HPDE6-E6E7 (cell line): ENCODE results near the gene PRRC2B.
"Not testable (repeated sequence)": the region's sequence is repeated elsewhere in the genome, so short reads cannot be mapped to it uniquely, and the experiment has no call there.

ENCODE experiments used
- DNase-seq: peaks from one replicate; pipeline ENCODE4 v3.0.0; 2011; ENCODE audit warnings: missing footprints; ENCODE audit errors: extremely low spot score

The PRRC2B gene

GRCh38 chr9:131434673-131435072 is 40.8 kb downstream of the PRRC2B start:
- no peak for DNase-seq

- no peak for DNase-seq
Observed at GRCh38 chr9:131436376-131436775, 42.5 kb downstream of the PRRC2B start.

- DNase-seq = no peak
Observed at GRCh38 chr9:131436865-131437271, 43.0 kb downstream of the PRRC2B start.

GRCh38 chr9:131438190-131438589 is 44.3 kb downstream of the PRRC2B start:
- DNase-seq = no peak

GRCh38 chr9:131439224-131439623 is 45.3 kb downstream of the PRRC2B start:
- no peak for DNase-seq

- DNase-seq = no peak
Observed at GRCh38 chr9:131441441-131441840, 47.6 kb downstream of the PRRC2B start.

GRCh38 chr9:131442351-131442750 is 48.5 kb downstream of the PRRC2B start:
- no peak for DNase-seq

- DNase-seq = no peak
Observed at GRCh38 chr9:131443648-131444047, 49.8 kb downstream of the PRRC2B start.

GRCh38 chr9:131446276-131446675 is 52.4 kb downstream of the PRRC2B start:
- DNase-seq = no peak

GRCh38 chr9:131447148-131447547 is 53.3 kb downstream of the PRRC2B start:
- DNase-seq = no peak

GRCh38 chr9:131447600-131447999 is 53.7 kb downstream of the PRRC2B start:
- DNase-seq = no peak

GRCh38 chr9:131448818-131449217 is 54.9 kb downstream of the PRRC2B start:
- no peak for DNase-seq

GRCh38 chr9:131449276-131449675 is 55.4 kb downstream of the PRRC2B start:
- no peak for DNase-seq

- DNase-seq = no peak
Observed at GRCh38 chr9:131454028-131454427, 60.1 kb downstream of the PRRC2B start.

GRCh38 chr9:131455655-131456054 is 61.8 kb downstream of the PRRC2B start:
- DNase-seq = not testable (repeated sequence)

- no peak for DNase-seq
Observed at GRCh38 chr9:131457746-131458145, 63.9 kb downstream of the PRRC2B start.

GRCh38 chr9:131459056-131459455 is 65.2 kb downstream of the PRRC2B start:
- no peak for DNase-seq

GRCh38 chr9:131461166-131461565 is 67.3 kb downstream of the PRRC2B start:
- no peak for DNase-seq

- no peak for DNase-seq
Observed at GRCh38 chr9:131464354-131465000, 70.6 kb downstream of the PRRC2B start.

GRCh38 chr9:131465401-131465800 is 71.5 kb downstream of the PRRC2B start:
- no peak for DNase-seq

GRCh38 chr9:131467214-131467935 is 73.5 kb downstream of the PRRC2B start:
- no peak for DNase-seq

GRCh38 chr9:131468031-131468430 is 74.1 kb downstream of the PRRC2B start:
- DNase-seq = no peak

GRCh38 chr9:131469356-131469755 is 75.5 kb downstream of the PRRC2B start:
- no peak for DNase-seq
